SK-N-SH treated with all-trans-retinoic acid at 6 μM for 48 hours (cell line): ENCODE data around the gene TMED1.

Source experiments
- ARNTL ChIP-seq: fragments of 450-650 bp; formaldehyde crosslinking; IDR thresholded peaks from 2 replicates; pipeline ENCODE4 v1.5.0; 2020; ENCODE audit warnings: low read depth, mild to moderate bottlenecking, moderate library complexity, borderline replicate concordance
- ESRRG ChIP-seq: fragments of 250-450 bp; sonication (Bioruptor Pico); IDR thresholded peaks from 2 replicates; pipeline ENCODE4 v1.6.1; 2021; ENCODE audit warnings: mild to moderate bottlenecking
- GLIS3 ChIP-seq: fragments of 250-450 bp; sonication (Bioruptor Pico); IDR thresholded peaks from 2 replicates; pipeline ENCODE4 v1.5.0; 2020; ENCODE audit warnings: mild to moderate bottlenecking, moderate library complexity
- PPARA ChIP-seq: fragments of 250-450 bp; sonication (Bioruptor Pico); IDR thresholded peaks from 2 replicates; pipeline ENCODE4 v1.5.0; 2020; ENCODE audit warnings: mild to moderate bottlenecking, borderline replicate concordance
- RARB ChIP-seq: fragments of 250-450 bp; sonication (Bioruptor Pico); IDR thresholded peaks from 2 replicates; pipeline ENCODE4 v1.8.0; 2021; ENCODE audit warnings: mild to moderate bottlenecking, moderate library complexity
- TCF4 ChIP-seq: fragments of 250-450 bp; sonication (Bioruptor Pico); IDR thresholded peaks from 2 replicates; pipeline ENCODE4 v1.8.0; 2021; ENCODE audit warnings: mild to moderate bottlenecking, moderate library complexity, borderline replicate concordance
- ZC3H10 ChIP-seq: fragments of 250-450 bp; sonication (Bioruptor Pico); IDR thresholded peaks from 2 replicates; pipeline ENCODE4 v1.5.1; 2021; ENCODE audit warnings: mild to moderate bottlenecking, moderate library complexity
- ZNF8 ChIP-seq: fragments of 450-650 bp; formaldehyde crosslinking; IDR thresholded peaks from 2 replicates; pipeline ENCODE4 v1.5.0; 2020; ENCODE audit warnings: mild to moderate bottlenecking, moderate library complexity
- TF ChIP-seq, protein P1 (sequence below): fragments of 250-450 bp; sonication (Bioruptor Pico); IDR thresholded peaks from 2 replicates; pipeline ENCODE4 v1.8.0; 2020; ENCODE audit warnings: mild to moderate bottlenecking, moderate library complexity, borderline replicate concordance
- TF ChIP-seq, protein P2 (sequence below): fragments of 250-450 bp; sonication (Bioruptor Pico); IDR thresholded peaks from 2 replicates; pipeline ENCODE4 v1.8.0; 2021; ENCODE audit warnings: low read depth, mild to moderate bottlenecking, moderate library complexity, borderline replicate concordance

DNA sequence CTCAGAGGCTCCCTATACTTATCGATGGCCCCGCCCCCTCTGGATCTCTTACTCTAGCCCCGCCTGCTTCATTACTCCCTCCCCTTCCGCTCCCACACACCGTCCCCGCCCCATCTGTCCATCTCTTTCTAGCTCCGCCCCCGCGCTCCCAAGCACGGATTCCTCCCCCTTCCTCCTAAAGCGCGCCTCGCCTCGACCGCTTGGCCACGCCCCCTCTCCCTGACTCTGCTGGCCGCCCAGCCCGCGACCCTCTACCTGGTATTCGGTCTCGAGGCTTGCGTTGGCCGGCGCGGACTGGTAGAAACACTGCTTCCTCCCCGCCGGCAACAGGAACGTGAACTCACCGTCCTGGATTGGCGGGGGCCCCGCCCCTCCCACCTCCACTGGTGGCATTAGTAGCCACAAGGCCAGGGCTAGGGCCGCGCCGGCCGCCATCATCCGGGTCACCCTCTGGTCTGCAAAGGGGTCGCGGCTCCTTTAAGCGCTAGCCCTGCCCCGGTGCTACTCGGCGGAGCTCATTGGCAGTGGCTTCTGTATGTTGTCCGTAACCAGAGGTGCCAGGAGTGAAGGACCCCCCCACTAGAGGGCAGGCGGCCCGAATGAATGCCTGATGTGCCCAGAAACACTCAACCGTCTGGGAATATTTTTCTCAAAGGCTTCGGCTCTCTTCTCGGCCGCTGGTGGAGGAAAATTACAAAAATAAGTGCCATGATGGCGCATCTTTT lies at the start of gene TMED1:
- TF ChIP-seq, protein P1, sequence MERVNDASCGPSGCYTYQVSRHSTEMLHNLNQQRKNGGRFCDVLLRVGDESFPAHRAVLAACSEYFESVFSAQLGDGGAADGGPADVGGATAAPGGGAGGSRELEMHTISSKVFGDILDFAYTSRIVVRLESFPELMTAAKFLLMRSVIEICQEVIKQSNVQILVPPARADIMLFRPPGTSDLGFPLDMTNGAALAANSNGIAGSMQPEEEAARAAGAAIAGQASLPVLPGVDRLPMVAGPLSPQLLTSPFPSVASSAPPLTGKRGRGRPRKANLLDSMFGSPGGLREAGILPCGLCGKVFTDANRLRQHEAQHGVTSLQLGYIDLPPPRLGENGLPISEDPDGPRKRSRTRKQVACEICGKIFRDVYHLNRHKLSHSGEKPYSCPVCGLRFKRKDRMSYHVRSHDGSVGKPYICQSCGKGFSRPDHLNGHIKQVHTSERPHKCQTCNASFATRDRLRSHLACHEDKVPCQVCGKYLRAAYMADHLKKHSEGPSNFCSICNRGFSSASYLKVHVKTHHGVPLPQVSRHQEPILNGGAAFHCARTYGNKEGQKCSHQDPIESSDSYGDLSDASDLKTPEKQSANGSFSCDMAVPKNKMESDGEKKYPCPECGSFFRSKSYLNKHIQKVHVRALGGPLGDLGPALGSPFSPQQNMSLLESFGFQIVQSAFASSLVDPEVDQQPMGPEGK (CRISPR knock-in tag): no peak
- TF ChIP-seq GLIS3 (CRISPR knock-in tag) (no peak), ESRRG (no peak), ZNF8 (CRISPR knock-in tag) (no peak), TCF4 (no peak), RARB (CRISPR knock-in tag) (no peak), PPARA (CRISPR knock-in tag) (no peak), ARNTL (CRISPR knock-in tag) (no peak), ZC3H10 (no peak)
- TF ChIP-seq, protein P2, sequence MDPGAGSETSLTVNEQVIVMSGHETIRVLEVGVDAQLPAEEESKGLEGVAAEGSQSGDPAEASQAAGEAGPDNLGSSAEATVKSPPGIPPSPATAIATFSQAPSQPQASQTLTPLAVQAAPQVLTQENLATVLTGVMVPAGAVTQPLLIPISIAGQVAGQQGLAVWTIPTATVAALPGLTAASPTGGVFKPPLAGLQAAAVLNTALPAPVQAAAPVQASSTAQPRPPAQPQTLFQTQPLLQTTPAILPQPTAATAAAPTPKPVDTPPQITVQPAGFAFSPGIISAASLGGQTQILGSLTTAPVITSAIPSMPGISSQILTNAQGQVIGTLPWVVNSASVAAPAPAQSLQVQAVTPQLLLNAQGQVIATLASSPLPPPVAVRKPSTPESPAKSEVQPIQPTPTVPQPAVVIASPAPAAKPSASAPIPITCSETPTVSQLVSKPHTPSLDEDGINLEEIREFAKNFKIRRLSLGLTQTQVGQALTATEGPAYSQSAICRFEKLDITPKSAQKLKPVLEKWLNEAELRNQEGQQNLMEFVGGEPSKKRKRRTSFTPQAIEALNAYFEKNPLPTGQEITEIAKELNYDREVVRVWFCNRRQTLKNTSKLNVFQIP (CRISPR knock-in tag): no peak
